ENCODE data around the gene MACROD2. TPM values are rescaled to one million over a fixed set of nuclear protein-coding genes. Genes with fewer than 3 reads are reported as not detected.

MACROD2 gene
- total RNA-seq, 2 experiments from 2014 or later: not detected

DNA sequence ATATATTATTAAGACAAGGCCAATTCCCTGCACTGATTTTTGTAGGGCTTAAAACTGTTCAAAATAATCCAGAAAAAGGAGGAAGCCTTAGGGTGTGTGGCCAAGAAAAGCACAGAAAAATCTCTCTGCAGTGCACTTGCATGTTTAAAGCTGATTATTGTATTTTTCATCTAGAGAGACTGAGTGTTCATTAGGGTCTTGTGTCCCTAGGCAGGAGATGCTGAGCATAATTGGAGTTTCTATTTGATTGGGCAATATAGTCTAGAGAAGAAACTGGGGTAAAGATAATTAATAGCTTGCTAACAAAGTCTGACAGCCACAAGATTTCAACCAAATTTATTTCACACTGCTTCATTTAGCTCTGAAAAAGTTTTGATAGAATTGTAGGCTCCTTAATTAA, 339.7 kb downstream of the MACROD2 start:
- DNase-seq: no peak
- Mint-ChIP-seq H3K4me3 (no peak overlapping the region), H3K27ac (no peak overlapping the region), H3K27me3 (no peaks in the 10 kb centered on the region), H3K4me1 (ENCODE audit: low read depth) (no peaks in the 10 kb centered on the region), H3K9me3 (peaks cover 13% of the 10 kb centered on the region), H3K36me3 (no peaks in the 10 kb centered on the region)
- POLR2A ChIA-PET: no interaction called here
- intact Hi-C loops (cut with micrococcal nuclease): no loop called here
- CTCF ChIA-PET: no interaction called here

DNA sequence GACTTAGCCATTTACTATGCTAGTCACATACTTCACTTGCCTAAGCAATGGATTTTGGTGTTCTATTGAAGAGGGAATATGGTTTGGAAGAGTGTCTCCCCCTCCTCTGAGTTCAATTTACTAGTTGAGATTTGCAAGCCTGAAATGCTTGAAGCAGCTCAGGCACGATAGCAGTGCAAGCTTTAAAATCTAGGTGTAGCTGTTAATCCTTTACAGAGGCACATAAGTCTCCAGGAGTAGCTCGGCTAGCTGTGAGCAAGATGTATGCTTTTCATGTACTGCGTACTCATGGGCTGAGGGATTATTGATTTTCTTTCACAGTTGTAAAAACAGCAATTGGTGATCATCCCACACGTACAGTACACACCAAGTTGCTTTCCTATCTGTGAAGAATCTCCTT, 341.4 kb downstream of the MACROD2 start:
- H3K27me3 Mint-ChIP-seq: no peaks in the 10 kb centered on the region
- DNase-seq: no peak
- no peak overlapping the region for H3K27ac Mint-ChIP-seq
- H3K4me1 Mint-ChIP-seq (ENCODE audit: low read depth): no peaks in the 10 kb centered on the region
- no peaks in the 10 kb centered on the region for H3K36me3 Mint-ChIP-seq
- intact Hi-C loops (cut with micrococcal nuclease): no loop called here
- H3K9me3 Mint-ChIP-seq: peaks cover 10% of the 10 kb centered on the region
- ChIA-PET CTCF (no interaction called here), POLR2A (no interaction called here)
- H3K4me3 Mint-ChIP-seq: no peak overlapping the region

DNA sequence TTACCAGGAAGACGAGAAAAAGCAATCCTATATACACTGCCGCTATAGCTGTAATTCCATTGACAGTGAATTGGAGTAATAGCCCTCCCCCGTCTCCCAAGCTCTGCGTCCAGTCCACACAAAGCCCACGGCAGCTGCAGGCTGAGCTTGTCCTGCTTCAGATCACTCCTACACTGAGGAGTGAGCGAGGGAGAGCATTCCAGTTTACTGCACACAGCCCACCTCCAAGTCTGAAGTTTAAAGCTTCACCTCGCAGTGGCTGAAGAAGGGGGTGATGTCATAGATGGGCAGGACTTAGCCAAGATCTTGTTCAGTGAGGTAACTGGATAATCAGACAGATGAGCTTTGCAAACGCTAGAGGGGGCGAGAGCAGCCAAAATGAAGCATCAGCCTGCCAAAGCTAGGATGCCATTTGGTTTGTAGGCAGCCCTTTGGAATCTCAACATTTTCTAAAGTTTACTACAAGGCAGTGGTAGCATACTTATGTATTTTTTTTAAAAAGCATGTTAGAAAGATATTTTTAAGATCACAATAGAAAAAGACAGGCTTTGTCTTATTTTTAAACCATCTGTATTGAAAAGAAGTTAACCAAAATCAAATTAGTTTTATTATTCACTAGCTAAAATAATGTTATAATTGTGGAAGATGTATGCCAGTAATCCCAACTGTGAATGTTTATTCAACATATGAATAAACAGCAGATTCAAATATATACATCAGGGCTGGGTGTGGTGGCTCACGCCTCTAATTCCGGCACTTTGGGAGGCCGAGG, 342.3 kb downstream of the MACROD2 start, which contains the start of gene FLRT3:
TSS of gene FLRT3 (minus strand) at position 213 of the 772 bp plus-strand sequence. CDS start 10,106 bp downstream, outside the sequence.
- CTCF ChIA-PET: no interaction called here
- intact Hi-C loops (cut with micrococcal nuclease): no loop called here
- Mint-ChIP-seq H3K36me3 (no peaks in the 10 kb centered on the region), H3K4me3 (no peak within 1 kb of the TSS), H3K4me1 (ENCODE audit: low read depth) (no peaks in the 10 kb centered on the region), H3K9me3 (peaks cover 9% of the 10 kb centered on the region), H3K27me3 (no peaks in the 10 kb centered on the region), H3K27ac (no peak within 1 kb of the TSS)
- POLR2A ChIA-PET: no interaction called here
- DNase-seq: peak; percentile 10

DNA sequence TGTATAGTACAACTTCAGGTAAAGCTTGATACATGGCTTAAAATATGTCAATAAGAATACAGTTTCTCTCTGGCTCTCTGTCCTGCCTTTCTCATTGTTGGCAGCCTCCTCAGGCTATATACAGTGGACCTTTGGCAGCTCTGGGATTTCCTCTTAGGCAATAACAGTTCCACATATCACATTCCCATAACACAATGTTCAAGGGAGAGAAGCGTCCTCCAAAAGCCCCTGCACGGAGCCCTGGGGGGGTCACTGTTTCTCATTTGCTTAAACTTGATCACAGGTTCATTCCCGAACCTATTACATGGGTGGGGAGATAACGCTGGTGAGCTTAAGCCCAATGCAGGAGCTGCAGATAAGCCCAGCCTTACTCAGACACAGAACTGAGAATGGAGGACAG, 346.5 kb downstream of the MACROD2 start:
- CTCF ChIA-PET: no interaction called here

DNA sequence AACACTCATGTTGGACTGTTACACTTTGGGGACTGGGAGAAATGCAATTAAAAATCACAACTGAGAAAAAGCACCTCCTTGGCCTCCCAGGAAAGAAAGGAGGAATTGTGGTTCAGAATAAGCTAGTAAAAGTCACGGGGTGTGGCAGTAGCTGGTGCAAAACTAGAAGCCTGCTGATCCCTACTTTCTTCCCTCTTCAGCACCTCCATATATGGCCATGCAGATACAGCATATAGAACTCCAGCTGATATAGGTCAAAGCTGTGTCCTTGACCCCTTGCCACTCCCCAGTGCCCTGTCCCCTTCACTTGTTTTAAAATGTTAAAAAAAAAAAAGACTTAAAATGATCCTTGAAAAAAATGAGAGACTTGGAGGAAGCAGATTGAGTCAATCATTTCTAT, 347.6 kb downstream of the MACROD2 start:
- no peak overlapping the region for H3K4me3 Mint-ChIP-seq
- H3K27ac Mint-ChIP-seq: no peak overlapping the region
- H3K27me3 Mint-ChIP-seq: no peaks in the 10 kb centered on the region
- H3K4me1 Mint-ChIP-seq (ENCODE audit: low read depth): no peaks in the 10 kb centered on the region
- POLR2A ChIA-PET: no interaction called here
- H3K36me3 Mint-ChIP-seq: no peaks in the 10 kb centered on the region
- CTCF ChIA-PET: no interaction called here
- DNase-seq: no peak
- intact Hi-C loops (cut with micrococcal nuclease): no loop called here
- peaks cover 16% of the 10 kb centered on the region for H3K9me3 Mint-ChIP-seq

More for the DNA sequence above, 346.5 kb downstream of the MACROD2 start:
- Mint-ChIP-seq H3K4me1 (ENCODE audit: low read depth) (no peaks in the 10 kb centered on the region), H3K27me3 (no peaks in the 10 kb centered on the region), H3K4me3 (no peak overlapping the region), H3K36me3 (no peaks in the 10 kb centered on the region), H3K27ac (no peak overlapping the region), H3K9me3 (peaks cover 12% of the 10 kb centered on the region)
- DNase-seq: no peak
- intact Hi-C loops (cut with micrococcal nuclease): no loop called here
- POLR2A ChIA-PET: no interaction called here

DNA sequence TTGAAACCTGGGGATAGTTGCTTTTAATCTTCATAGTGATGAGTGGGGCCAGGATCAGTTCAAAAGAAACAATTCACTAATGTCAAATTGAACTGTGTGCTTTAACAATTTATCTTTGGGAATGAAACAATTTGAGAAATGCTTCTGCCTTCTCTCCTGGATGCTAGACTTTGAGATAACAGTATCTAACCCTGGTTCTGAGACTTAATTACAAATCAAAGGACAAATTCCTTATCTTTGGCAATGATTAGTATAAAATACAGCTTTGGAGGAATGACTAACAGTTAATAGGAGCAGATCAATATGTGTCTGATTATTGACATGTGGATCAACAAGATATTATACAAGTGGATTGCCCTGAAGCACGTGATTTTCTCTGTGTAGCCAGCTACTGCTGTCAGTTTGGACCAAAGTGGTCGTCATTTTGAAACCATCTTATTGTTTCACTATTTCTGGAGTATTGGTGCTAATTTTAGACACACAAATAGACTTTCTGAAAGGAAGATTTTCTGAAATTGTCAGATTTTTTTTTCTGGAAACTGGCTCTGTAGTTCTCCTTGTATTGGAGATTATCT, 348.3 kb downstream of the MACROD2 start:
- Mint-ChIP-seq H3K9me3 (peaks cover 16% of the 10 kb centered on the region), H3K36me3 (no peaks in the 10 kb centered on the region), H3K4me3 (no peak overlapping the region), H3K27ac (no peak overlapping the region), H3K4me1 (ENCODE audit: low read depth) (no peaks in the 10 kb centered on the region), H3K27me3 (no peaks in the 10 kb centered on the region)
- intact Hi-C loops (cut with micrococcal nuclease): no loop called here
- POLR2A ChIA-PET: no interaction called here
- no peak for DNase-seq
- CTCF ChIA-PET: no interaction called here

DNA sequence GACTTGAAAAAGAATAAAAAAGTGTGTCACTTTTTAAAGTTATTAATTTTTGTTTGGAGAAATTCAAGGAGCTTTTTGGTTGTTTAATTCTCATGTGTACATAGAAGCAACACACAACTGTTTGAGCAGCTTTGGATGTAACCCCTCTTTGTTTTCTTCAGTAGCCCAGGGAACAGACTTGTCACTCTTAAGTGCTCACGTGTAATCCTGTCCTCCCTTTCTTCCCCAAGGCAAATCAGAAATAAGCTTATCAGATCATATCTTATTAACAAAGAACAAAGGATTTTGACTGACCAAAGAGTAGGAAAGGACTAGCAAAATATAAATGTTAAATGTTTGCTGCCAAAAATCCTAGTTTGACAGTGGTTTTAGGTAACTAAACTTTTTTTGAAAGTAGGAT, 349.4 kb downstream of the MACROD2 start:
- intact Hi-C loops (cut with micrococcal nuclease): no loop called here
- no peaks in the 10 kb centered on the region for H3K27me3 Mint-ChIP-seq
- POLR2A ChIA-PET: no interaction called here
- H3K4me3 Mint-ChIP-seq: no peak overlapping the region
- CTCF ChIA-PET: no interaction called here
- H3K9me3 Mint-ChIP-seq: peaks cover 15% of the 10 kb centered on the region
- H3K4me1 Mint-ChIP-seq (ENCODE audit: low read depth): no peaks in the 10 kb centered on the region
- no peak overlapping the region for H3K27ac Mint-ChIP-seq
- no peaks in the 10 kb centered on the region for H3K36me3 Mint-ChIP-seq
- DNase-seq: no peak

DNA sequence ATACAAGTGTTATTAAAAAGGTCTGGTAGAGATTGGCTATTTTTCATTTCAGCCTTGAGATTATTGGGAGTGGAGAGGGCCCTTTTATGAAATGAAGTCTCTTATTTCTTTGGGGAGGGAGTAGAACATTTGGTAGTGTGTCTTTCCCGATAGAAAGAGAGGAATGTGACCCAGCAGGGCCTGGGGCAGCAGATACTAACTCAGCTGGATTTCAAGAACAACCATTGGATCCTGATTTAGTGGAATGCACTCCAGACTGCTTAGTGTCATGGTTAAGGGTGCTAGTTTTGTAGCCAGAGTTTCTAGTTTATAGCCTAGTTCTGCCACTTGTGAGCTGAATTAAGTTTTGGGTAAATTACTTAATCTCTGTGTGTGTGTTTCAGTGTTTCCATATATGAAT, 360.5 kb downstream of the MACROD2 start:
- intact Hi-C loops (cut with micrococcal nuclease): no loop called here
- ChIA-PET POLR2A (no interaction called here), CTCF (no interaction called here)
- no peaks in the 10 kb centered on the region for H3K27me3 Mint-ChIP-seq
- H3K36me3 Mint-ChIP-seq: no peaks in the 10 kb centered on the region
- no peak for DNase-seq
- H3K4me3 Mint-ChIP-seq: no peak overlapping the region
- H3K27ac Mint-ChIP-seq: no peak overlapping the region
- H3K4me1 Mint-ChIP-seq (ENCODE audit: low read depth): no peaks in the 10 kb centered on the region
- peaks cover 4% of the 10 kb centered on the region for H3K9me3 Mint-ChIP-seq

DNA sequence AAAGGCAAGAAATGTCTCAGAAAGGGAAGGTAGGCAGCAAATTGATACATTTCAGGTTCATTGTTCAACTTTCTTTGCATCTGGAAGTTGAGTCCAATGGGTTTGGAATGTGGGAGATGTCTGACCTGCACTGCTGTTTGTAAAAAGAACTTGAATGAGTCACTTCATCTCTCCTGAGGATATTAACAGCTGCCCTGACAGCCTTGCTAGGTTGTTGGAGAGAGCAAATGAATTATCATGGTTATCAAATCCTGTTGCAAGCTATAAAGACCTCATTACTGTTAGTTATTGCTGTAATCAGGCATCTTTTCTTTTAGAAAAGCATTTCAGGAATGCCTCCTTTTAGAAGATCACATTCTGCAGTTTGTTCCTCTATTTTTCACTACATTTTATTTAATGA, 365.1 kb downstream of the MACROD2 start:
- no peak overlapping the region for H3K27ac Mint-ChIP-seq
- intact Hi-C loops (cut with micrococcal nuclease): no loop called here
- H3K36me3 Mint-ChIP-seq: no peaks in the 10 kb centered on the region
- ChIA-PET POLR2A (no interaction called here), CTCF (no interaction called here)
- DNase-seq: no peak
- peaks cover 22% of the 10 kb centered on the region for H3K9me3 Mint-ChIP-seq
- H3K4me1 Mint-ChIP-seq (ENCODE audit: low read depth): no peaks in the 10 kb centered on the region
- H3K4me3 Mint-ChIP-seq: no peak overlapping the region
- H3K27me3 Mint-ChIP-seq: no peaks in the 10 kb centered on the region

DNA sequence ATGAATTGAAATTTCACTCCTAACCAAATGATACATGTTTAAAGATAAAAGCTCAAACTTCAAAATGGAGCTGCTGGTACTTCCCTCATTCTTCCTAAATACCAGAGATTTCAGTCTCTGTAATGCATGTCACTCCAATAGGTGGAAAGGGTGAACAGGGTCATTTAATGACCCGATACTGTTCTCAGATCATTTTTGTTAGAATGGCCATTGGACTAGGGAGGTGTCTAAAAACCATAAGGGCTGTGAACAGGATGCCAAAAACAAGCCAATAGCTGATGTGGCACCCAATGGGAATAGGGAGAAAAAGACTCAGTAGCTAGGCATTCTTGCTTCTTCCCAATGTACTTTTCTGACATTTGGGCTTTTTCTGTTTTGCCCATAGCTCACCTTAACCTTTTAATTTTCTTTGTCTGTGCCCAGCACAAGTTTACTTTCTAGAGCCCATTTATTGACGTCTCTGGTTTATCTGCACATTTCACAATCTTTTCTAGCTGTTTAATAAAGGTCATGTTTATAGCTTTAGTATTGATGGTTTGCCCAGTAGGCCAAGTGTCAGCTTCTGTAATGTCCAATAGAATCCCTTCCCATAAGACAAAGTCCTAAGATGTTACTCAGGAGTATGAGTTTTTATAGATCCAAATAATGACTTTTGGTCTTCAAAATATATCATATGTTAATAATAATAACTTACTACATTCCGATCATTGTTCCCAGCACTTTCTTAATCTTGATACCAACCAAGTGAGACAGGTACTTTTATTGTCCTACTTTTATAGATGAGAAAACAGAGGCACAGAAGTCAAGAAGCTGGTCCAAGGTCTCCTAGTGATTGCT, 366.4 kb downstream of the MACROD2 start:
- peaks cover 27% of the 10 kb centered on the region for H3K9me3 Mint-ChIP-seq
- ChIA-PET CTCF (no interaction called here), POLR2A (no interaction called here)
- no peaks in the 10 kb centered on the region for H3K27me3 Mint-ChIP-seq
- DNase-seq: no peak
- intact Hi-C loops (cut with micrococcal nuclease): no loop called here
- no peaks in the 10 kb centered on the region for H3K4me1 Mint-ChIP-seq (ENCODE audit: low read depth)
- H3K4me3 Mint-ChIP-seq: no peak overlapping the region
- no peak overlapping the region for H3K27ac Mint-ChIP-seq
- no peaks in the 10 kb centered on the region for H3K36me3 Mint-ChIP-seq

DNA sequence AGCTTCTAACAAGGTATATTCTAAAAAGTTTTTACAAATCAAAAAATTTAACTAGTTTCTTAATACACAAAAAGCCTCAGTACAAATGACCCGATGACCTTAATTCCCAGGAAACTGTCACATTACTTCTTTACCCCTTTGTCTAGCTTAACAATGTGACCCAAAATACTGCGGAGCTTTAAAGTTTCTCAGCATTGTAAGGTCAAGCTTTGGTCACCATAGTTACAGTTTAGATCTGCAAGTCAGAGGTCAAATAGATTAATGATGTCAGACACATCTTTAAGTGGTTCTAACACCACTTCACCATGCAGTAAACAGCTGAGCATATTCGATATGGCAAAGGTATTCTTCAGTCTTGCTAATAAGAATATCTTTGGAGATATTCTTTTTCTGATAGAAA, 378.9 kb downstream of the MACROD2 start:
- Mint-ChIP-seq H3K4me3 (no peak overlapping the region), H3K4me1 (ENCODE audit: low read depth) (no peaks in the 10 kb centered on the region), H3K9me3 (peaks cover 18% of the 10 kb centered on the region), H3K27me3 (no peaks in the 10 kb centered on the region), H3K36me3 (no peaks in the 10 kb centered on the region), H3K27ac (no peak overlapping the region)
- POLR2A ChIA-PET: no interaction called here
- DNase-seq: no peak
- CTCF ChIA-PET: no interaction called here
- intact Hi-C loops (cut with micrococcal nuclease): no loop called here

- H3K4me1 Mint-ChIP-seq (ENCODE audit: low read depth): no peaks in the 10 kb centered on the region
- peaks cover 22% of the 10 kb centered on the region for H3K9me3 Mint-ChIP-seq
- DNase-seq: no peak
- ChIA-PET POLR2A (no interaction called here), CTCF (no interaction called here)
- intact Hi-C loops (cut with micrococcal nuclease): no loop called here
- no peak overlapping the region for H3K27ac Mint-ChIP-seq
- no peak overlapping the region for H3K4me3 Mint-ChIP-seq
- H3K36me3 Mint-ChIP-seq: no peaks in the 10 kb centered on the region
- no peaks in the 10 kb centered on the region for H3K27me3 Mint-ChIP-seq
These were observed 380.2 kb downstream of the MACROD2 start for GRCh38 chr20:14375416-14375985.
